CMK (cell line): Measurements from ENCODE around the gene ZNF609.

Source experiments
- DNase-seq: peaks from one replicate; pipeline ENCODE4 v3.0.0-alpha.2; 2010; ENCODE audit warnings: low read depth

The ZNF609 gene

GRCh38 chr15:64544450-64544849, 84.1 kb downstream of the ZNF609 start:
- no peak for DNase-seq

GRCh38 chr15:64547275-64547674, 86.9 kb downstream of the ZNF609 start:
- DNase-seq = no peak

- DNase-seq = no peak
These were observed 87.9 kb downstream of the ZNF609 start for GRCh38 chr15:64548235-64548634.

- DNase-seq = no peak
These were observed 89.5 kb downstream of the ZNF609 start for GRCh38 chr15:64549860-64550259.

- no peak for DNase-seq
These were observed 92.0 kb downstream of the ZNF609 start for GRCh38 chr15:64552281-64552948.

GRCh38 chr15:64558460-64559179, 98.2 kb downstream of the ZNF609 start:
- no peak for DNase-seq

GRCh38 chr15:64559243-64559642, 98.9 kb downstream of the ZNF609 start:
- no peak for DNase-seq

- DNase-seq = no peak
These were observed 100.1 kb downstream of the ZNF609 start for GRCh38 chr15:64560501-64560900.

- DNase-seq = no peak
These were observed 100.6 kb downstream of the ZNF609 start for GRCh38 chr15:64560998-64561397.

GRCh38 chr15:64562003-64562640, 101.7 kb downstream of the ZNF609 start:
- no peak for DNase-seq

- DNase-seq = no peak
These were observed 105.7 kb downstream of the ZNF609 start for GRCh38 chr15:64566102-64566501.

GRCh38 chr15:64566629-64567427, 106.5 kb downstream of the ZNF609 start:
- DNase-seq = no peak

GRCh38 chr15:64568765-64569164, 108.4 kb downstream of the ZNF609 start:
- no peak for DNase-seq

GRCh38 chr15:64571857-64572291, 111.5 kb downstream of the ZNF609 start:
- DNase-seq = no peak

GRCh38 chr15:64572856-64573255, 112.5 kb downstream of the ZNF609 start:
- no peak for DNase-seq

GRCh38 chr15:64574301-64575017, 114.1 kb downstream of the ZNF609 start:
- DNase-seq = no peak

GRCh38 chr15:64580696-64581407, 120.5 kb downstream of the ZNF609 start:
- no peak for DNase-seq

GRCh38 chr15:64581408-64581761, 121.0 kb downstream of the ZNF609 start:
- no peak for DNase-seq

GRCh38 chr15:64582202-64582601, 121.8 kb downstream of the ZNF609 start:
- DNase-seq = no peak

- DNase-seq = no peak
These were observed 123.1 kb downstream of the ZNF609 start for GRCh38 chr15:64583519-64583918.

GRCh38 chr15:64583983-64584382, 123.6 kb downstream of the ZNF609 start:
- no peak for DNase-seq
